K562 (cell line): Measurements from ENCODE around the gene CFL1. TPM values are rescaled to one million over a fixed set of nuclear protein-coding genes. Genes with fewer than 3 reads are reported as not detected.

Experiments used
- ADNP ChIP-seq: fragments of 200-800 bp; sonication (Bioruptor generic); IDR thresholded peaks from 2 replicates; pipeline ENCODE4 v1.6.1; 2016; ENCODE audit warnings: missing genetic modification characterization, missing compliant biosample characterization
- ATF1 ChIP-seq, 2 experiments: fragments of 450-650 bp in 1 of 2; IDR thresholded peaks; 2 replicates each; pipeline ENCODE4 v1.6.1; 2016; ENCODE audit warnings: missing compliant biosample characterization in 1 of 2, missing genetic modification characterization in 1 of 2
- CBX1 ChIP-seq: sonication (generic); IDR thresholded peaks from 2 replicates; pipeline ENCODE4 v1.6.1; 2016; ENCODE audit warnings: antibody characterized with exemption, low read depth, mild to moderate bottlenecking
- DLX4 ChIP-seq: fragments of 250-450 bp; sonication (Bioruptor Pico); IDR thresholded peaks from 2 replicates; pipeline ENCODE4 v1.6.1; 2021; ENCODE audit warnings: mild to moderate bottlenecking
- DMBX1 ChIP-seq: fragments of 250-450 bp; sonication (Bioruptor Pico); IDR thresholded peaks from 2 replicates; pipeline ENCODE4 v1.8.0; 2022; ENCODE audit warnings: inconsistent platforms, mild to moderate bottlenecking, moderate library complexity, borderline replicate concordance
- ETV6 ChIP-seq, 3 experiments: fragments of 150-350 bp in 1 of 3; sonication (generic) in 1 of 3; formaldehyde crosslinking in 1 of 3; IDR thresholded peaks; 2 replicates each; pipeline versions ENCODE4 v1.6.1 to v1.8.0; 2014 to 2022; ENCODE audit warnings: borderline replicate concordance in 2 of 3, low read depth in 2 of 3, antibody characterized with exemption in 1 of 3, low read length in 1 of 3, mild to moderate bottlenecking in 1 of 3, missing genetic modification reagents in 1 of 3
- FOXO4 ChIP-seq: fragments of 450-650 bp; formaldehyde crosslinking; IDR thresholded peaks from 2 replicates; pipeline ENCODE4 v1.4.0; 2020; ENCODE audit warnings: mild to moderate bottlenecking, moderate library complexity
- FOXP1 ChIP-seq: sonication (generic); formaldehyde crosslinking; IDR thresholded peaks from 2 replicates; pipeline ENCODE4 v1.8.0; 2022; ENCODE audit warnings: mild to moderate bottlenecking, missing genetic modification reagents
- GTF2E2 ChIP-seq: fragments of 200-800 bp; sonication (Bioruptor generic); IDR thresholded peaks from 2 replicates; pipeline ENCODE4 v1.6.1; 2016; ENCODE audit warnings: missing genetic modification characterization, missing compliant biosample characterization
- HES1 ChIP-seq: fragments of 450-650 bp; IDR thresholded peaks from 2 replicates; pipeline ENCODE4 v1.6.1; 2016; ENCODE audit warnings: low read depth, mild to moderate bottlenecking, moderate library complexity
- IRF1 ChIP-seq: sonication (generic); formaldehyde crosslinking; IDR thresholded peaks from 2 replicates; pipeline ENCODE4 v1.8.0; 2022; ENCODE audit warnings: missing genetic modification reagents, mild to moderate bottlenecking, borderline replicate concordance
- MCM5 ChIP-seq: fragments of 450-650 bp; IDR thresholded peaks from 2 replicates; pipeline ENCODE4 v1.6.1; 2016; ENCODE audit warnings: low read depth
- NELFE ChIP-seq: IDR thresholded peaks from 2 replicates; pipeline ENCODE4 v1.6.1; 2011; ENCODE audit warnings: mild to moderate bottlenecking; ENCODE audit not compliant: insufficient read depth, insufficient read length
- NFIC ChIP-seq: fragments of 450-650 bp; IDR thresholded peaks from 2 replicates; pipeline ENCODE4 v1.6.1; 2017; ENCODE audit warnings: mild to moderate bottlenecking, inconsistent platforms
- PHB ChIP-seq: fragments of 250-450 bp; sonication (Bioruptor Pico); IDR thresholded peaks from 2 replicates; pipeline ENCODE4 v1.5.0; 2021
- PHB2 ChIP-seq: fragments of 450-650 bp; IDR thresholded peaks from 2 replicates; pipeline ENCODE4 v1.6.1; 2017; ENCODE audit warnings: low read depth
- PRPF4 ChIP-seq: fragments of 200-400 bp; formaldehyde crosslinking; IDR thresholded peaks from one replicate; pipeline ENCODE4 v1.6.1; 2017; ENCODE audit warnings: low read length, low read depth, mild to moderate bottlenecking; ENCODE audit not compliant: insufficient read depth, poor library complexity, severe bottlenecking
- TFAP4 ChIP-seq: sonication (generic); formaldehyde crosslinking; IDR thresholded peaks from 2 replicates; pipeline ENCODE4 v1.8.0; 2022; ENCODE audit warnings: missing genetic modification reagents, mild to moderate bottlenecking, moderate library complexity, borderline replicate concordance
- ZNF280A ChIP-seq: fragments of 450-650 bp; IDR thresholded peaks from 2 replicates; pipeline ENCODE4 v1.6.1; 2018; ENCODE audit warnings: mild to moderate bottlenecking, low read depth; ENCODE audit not compliant: partially characterized antibody
- ZNF655 ChIP-seq: fragments of 250-450 bp; sonication (Bioruptor Pico); IDR thresholded peaks from 2 replicates; pipeline ENCODE4 v1.5.0; 2021
- ZNF76 ChIP-seq: fragments of 250-450 bp; sonication (Bioruptor Pico); IDR thresholded peaks from 2 replicates; pipeline ENCODE4 v1.4.0; 2020; ENCODE audit warnings: mild to moderate bottlenecking, moderate library complexity, borderline replicate concordance
- polyA plus RNA-seq, 8 experiments: library from polyadenylated mRNA; depleted of rRNA in 4 of 8; stranded (reverse) in 5 of 8; unstranded in 3 of 8; fragments of >200 nt; fragmentation: Nextera tagmentation in 2 of 8; fragmentation: Illumina TruSeq in 1 of 8; extraction: Ambion mirVana in 2 of 8; extraction: Trizol in 1 of 8; gene quantifications; 2 replicates each; pipeline versions ENCODE4 v1.2.1 to v1.2.3, GENCODE V29; 2011 to 2014; ENCODE audit warnings: inconsistent platforms in 1 of 8, missing spikeins in 1 of 8
- total RNA-seq, 7 experiments: library from RNA; depleted of rRNA in 6 of 7; stranded (reverse); fragments of >200 nt in 6 of 7; fragmentation: Illumina TruSeq in 2 of 7; extraction: Trizol in 2 of 7; gene quantifications; 2 replicates each; pipeline versions ENCODE4 v1.2.1 to v1.2.3, GENCODE V29; 2011 to 2021; ENCODE audit warnings: low replicate concordance in 1 of 7

CFL1 gene
- total and polyA plus RNA-seq, 9 of the 15 experiments (the other 6 are each of a cell fraction or from before 2014, with no cell fraction given) = 105 to 1,101 (median 859) TPM

- TF ChIP-seq DMBX1 (CRISPR knock-in tag) (no peak), DLX4 (no peak), HES1 (no peak), PRPF4 (no peak), ZNF280A (no peak), ETV6 (IDR thresholded peaks at IDR 0.05; ENCODE audit: borderline replicate concordance in 1 of 2, low read depth in 2 of 2, low read length in 1 of 2) (0 out of 4 replicates have a peak, but pooled peaks of 1 of the 2 experiments have one; percentile 26), ETV6 (CRISPR knock-in tag; IDR thresholded peaks at IDR 0.05; ENCODE audit: borderline replicate concordance) (no peak), MCM5 (no peak), ADNP (tag) (no peak), FOXP1 (CRISPR knock-in tag) (no peak), NELFE (no peak), ZNF76 (no peak), TFAP4 (no peak), NFIC (no peak), ZNF655 (CRISPR knock-in tag) (no peak), GTF2E2 (peak; percentile 90), ATF1 (CRISPR knock-in tag; IDR thresholded peaks at IDR 0.05) (no peak), ATF1 (tag; IDR thresholded peaks at IDR 0.05) (0 out of 2 replicates have a peak, but pooled peaks have one; percentile 24), PHB (CRISPR knock-in tag) (no peak), IRF1 (CRISPR knock-in tag) (no peak), CBX1 (no peak), PHB2 (0 out of 2 replicates have a peak, but pooled peaks have one; percentile 43), FOXO4 (CRISPR knock-in tag) (no peak)
These were observed 1.9 kb upstream of the CFL1 start (continued) for GRCh38 chr11:65859812-65860277.
